Measurements from ENCODE around the gene ARPC5L.
A peak's percentile ranks its signal among the peaks of the same experiment; 100 is the strongest.
"Not testable (repeated sequence)": the region's sequence is repeated elsewhere in the genome, so short reads cannot be mapped to it uniquely, and the experiment has no call there.

Gene ARPC5L

GRCh38 chr9:124841075-124841821 lies 20.7 kb upstream of the ARPC5L start:
- DNase-seq: no peak

DNA sequence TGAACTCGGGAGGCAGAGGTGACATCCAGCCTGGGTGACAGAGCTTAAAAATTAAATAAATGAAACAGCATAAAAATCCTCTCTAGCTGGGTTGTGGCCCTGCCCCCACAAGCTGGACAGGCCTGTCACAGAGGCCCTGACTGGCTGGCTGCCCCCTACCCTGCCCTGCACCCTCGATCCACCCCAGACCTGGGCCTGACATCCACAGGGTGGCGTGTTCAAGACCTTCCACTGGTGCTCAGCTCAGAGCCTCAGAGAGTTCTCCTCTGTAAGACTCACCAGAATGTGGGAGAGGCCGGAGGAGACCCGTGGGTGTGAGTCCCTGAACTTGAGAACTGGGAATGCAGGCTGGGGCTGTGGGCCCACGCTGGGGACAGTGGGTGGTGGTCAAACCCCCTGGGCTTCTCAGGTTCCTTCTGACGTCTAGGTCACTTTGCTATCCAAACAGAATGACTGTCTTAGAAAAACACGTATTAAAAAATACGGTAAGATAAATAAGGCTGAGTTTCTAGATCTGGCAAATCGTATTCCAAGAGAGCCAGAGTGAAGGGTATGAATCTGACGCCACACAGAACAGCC lies 18.4 kb upstream of the ARPC5L start:
- DNase-seq: no peak

DNA sequence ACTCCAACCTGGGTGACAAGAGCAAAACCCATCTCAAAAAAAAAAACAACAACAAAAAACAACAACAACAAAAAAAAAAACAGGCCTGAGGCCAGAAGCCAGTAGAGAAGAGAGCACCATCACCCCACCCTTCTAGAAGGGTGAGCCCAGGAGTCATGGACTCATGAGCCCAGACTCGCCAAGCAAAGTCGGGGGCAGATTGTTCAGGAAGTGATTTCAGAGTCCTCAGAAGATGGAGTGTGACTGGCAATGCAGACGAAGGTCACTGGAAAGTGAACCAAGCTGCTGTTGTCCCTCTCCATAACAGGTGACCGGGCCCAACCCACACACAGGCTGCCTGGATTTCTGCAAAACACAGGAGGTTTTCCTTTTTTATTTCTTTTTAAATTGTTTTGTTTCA lies 17.6 kb upstream of the ARPC5L start:
- no peak for DNase-seq

GRCh38 chr9:124846467-124846866 lies 15.5 kb upstream of the ARPC5L start:
- DNase-seq: not testable (repeated sequence)

DNA sequence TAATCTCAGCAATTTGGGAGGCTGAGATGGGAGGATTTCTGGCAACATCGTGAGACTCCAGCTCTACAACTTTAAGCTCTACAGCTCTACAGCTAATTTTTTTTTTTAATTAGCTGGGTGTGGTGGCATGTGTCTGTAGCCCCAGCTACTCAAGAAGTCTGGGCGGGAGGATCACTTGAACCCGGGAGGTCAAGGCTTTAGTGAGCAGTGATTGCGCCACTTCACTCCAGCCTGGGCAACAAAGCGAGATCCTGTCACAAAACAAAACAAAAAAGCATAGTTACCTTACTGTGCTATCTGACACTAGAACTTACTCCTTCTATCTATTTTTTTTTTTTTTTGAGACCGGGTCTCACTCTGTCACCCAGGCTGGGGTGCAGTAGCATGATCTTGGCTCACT lies 15.0 kb upstream of the ARPC5L start:
- no peak for DNase-seq

DNA sequence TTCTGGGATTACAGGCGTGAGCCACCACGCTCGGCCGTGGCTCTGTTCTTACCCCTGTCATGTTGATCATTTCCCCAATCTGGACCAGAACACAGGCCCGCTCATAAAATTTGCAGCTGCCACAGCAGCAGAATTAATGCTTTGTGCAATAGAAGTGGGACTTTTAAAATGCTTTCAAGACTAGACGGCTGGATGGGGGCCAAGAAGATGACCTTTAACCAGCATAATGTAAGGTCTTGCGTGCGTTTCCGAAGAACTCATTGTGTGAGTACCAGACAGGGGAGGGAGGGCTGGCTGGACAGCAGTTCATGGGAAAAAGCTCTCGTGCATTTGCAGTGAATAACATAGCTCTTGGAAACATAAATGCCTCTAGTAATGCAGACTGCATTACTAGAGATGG lies 12.1 kb upstream of the ARPC5L start:
- no peak for DNase-seq

DNA sequence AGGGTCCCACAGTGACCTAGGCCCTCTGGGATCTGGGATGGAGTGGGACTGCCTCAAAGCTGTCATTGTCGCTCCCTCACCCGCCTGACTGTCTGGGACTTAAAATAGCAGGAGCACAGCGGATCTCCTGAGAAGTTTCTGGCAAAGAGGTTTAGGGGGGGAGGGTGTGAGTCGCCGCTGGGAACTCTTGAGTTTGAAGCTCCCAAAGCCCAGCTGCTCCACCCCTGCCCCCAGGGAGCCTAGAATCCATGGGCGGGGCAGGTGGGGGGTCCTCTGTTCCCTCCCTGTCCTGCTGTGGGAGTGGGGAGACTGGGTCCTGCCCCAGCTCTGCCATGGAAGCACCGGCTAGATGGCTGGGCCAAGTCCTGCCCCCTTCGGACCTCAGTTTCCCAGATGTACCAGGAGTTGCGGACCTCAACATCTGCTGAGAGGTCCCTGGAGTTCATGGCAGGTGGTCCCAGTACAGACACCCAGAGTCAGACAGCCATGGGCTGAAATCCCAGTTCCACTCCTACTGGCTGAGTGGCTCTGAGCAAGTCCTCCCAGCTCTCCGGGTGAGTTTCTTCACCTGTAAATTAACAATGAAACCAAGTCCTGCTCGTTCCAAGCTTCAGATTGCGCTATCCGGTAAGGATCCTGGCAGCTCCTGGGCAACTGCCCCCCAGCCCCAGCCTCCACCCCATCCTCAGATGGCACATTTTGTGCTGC lies 9.7 kb upstream of the ARPC5L start:
- no peak for DNase-seq

- peak; percentile 39 to 90 (median 85) for DNase-seq
Measured at GRCh38 chr9:124852829-124853531, 8.9 kb upstream of the ARPC5L start, which contains the start of gene WDR38. TSS of gene WDR38 (plus strand) at chr9:124853460. CDS start at chr9:124853532, 72 bp downstream.

- no peak for DNase-seq
Measured at GRCh38 chr9:124853605-124854143, 8.3 kb upstream of the ARPC5L start.

DNA sequence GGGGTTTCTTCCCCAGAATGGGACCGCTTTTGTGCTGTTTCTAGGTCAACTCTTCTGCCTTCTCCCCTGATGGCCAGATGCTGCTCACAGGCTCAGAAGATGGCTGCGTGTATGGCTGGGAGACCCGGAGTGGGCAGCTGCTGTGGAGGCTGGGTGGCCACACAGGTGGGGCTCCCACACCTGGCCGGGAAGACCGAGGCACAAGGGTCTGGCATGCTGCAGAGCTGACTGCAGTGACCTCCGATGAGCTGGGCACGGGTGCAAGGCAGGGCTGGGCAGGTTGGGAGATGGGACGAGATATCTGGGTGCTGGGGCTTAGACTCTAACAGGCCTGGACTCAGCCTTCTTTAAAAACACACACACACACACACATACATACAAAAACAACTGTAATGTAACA lies 7.8 kb upstream of the ARPC5L start:
- no peak for DNase-seq

GRCh38 chr9:124854822-124855221 lies 7.1 kb upstream of the ARPC5L start:
- no peak for DNase-seq

DNA sequence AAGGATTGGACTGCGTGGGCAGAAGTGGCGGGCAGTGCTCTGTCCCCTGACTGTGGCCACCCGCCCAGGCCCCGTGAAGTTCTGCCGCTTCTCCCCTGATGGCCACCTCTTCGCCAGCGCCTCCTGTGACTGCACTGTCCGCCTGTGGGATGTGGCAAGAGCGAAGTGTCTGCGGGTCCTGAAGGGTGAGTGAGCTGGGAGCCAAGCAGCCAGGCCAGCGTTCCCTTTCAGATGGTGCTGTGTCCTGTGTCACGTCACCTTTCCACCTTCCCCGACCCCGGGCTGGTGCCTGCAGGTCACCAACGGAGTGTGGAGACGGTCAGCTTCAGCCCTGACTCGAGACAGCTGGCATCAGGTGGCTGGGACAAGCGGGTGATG lies 6.4 kb upstream of the ARPC5L start:
- DNase-seq: no peak

GRCh38 chr9:124855944-124856765 lies 5.8 kb upstream of the ARPC5L start:
- no peak for DNase-seq

GRCh38 chr9:124857533-124858162 lies 4.3 kb upstream of the ARPC5L start:
- peak in 1 of 3 experiments; percentile 19 for DNase-seq

- DNase-seq: no peak
Measured at GRCh38 chr9:124858330-124859046, 3.4 kb upstream of the ARPC5L start.

- DNase-seq: no peak
Measured at GRCh38 chr9:124859803-124860581, 1.9 kb upstream of the ARPC5L start.

- no peak for DNase-seq
Measured at GRCh38 chr9:124860582-124861341, 1.2 kb upstream of the ARPC5L start.

DNA sequence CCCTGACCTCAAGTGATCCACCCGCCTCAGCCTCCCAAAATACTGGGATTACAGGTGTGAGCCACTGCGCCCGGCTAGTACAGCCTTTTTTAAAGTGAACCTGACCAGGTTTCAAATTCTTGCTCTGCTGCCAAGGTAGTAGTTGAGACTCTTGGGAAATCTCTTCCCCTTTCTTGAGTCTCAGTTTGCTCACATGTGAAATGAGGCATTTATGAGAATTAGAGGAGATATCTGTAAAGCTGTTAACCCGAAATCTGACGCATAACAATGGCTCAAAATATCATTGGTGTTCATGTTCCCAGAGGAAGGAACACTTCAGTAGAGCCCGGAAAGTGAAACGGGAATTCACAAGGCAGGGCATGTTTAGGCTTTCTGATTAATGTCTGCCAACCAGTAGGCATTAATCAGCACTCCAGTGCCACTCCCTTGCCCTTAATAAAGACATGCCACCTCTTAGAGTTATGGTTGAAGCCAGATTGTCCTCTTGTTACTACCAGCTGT lies 1.5 kb downstream of the ARPC5L start:
- no peak for DNase-seq

Measured in NCI-H1417 (cell line).